NCI-H510A (cell line): ENCODE results near the gene TEX54.
"Not testable (repeated sequence)": the region's sequence is repeated elsewhere in the genome, so short reads cannot be mapped to it uniquely, and the experiment has no call there.

ENCODE experiments used
- DNase-seq: peaks from one replicate; lab custom pipeline; 2025; lab: John Stamatoyannopoulos, UW

Gene TEX54

GRCh38 chr11:62832336-62833234 is at the start of gene TEX54:
TEX54 (minus strand) TSS chr11:62832841.
- DNase-seq: no peak

- no peak for DNase-seq
These were observed 49.7 kb upstream of the TEX54 start for GRCh38 chr11:62882431-62882749.

- peak; percentile 85 for DNase-seq
These were observed 49.2 kb upstream of the TEX54 start for GRCh38 chr11:62881579-62882430.

- DNase-seq: peak; percentile 85
These were observed 48.4 kb upstream of the TEX54 start, which contains the start of gene SLC3A2 for GRCh38 chr11:62880803-62881578. SLC3A2 (plus strand) TSS chr11:62880896; CDS start chr11:62881024, 128 bp downstream.

GRCh38 chr11:62880231-62880802 is 47.7 kb upstream of the TEX54 start:
- DNase-seq: no peak

- DNase-seq: no peak
These were observed 46.8 kb upstream of the TEX54 start for GRCh38 chr11:62879235-62879978.

GRCh38 chr11:62876712-62877111 is 44.1 kb upstream of the TEX54 start:
- no peak for DNase-seq

- no peak for DNase-seq
These were observed 43.2 kb upstream of the TEX54 start for GRCh38 chr11:62875698-62876478.

GRCh38 chr11:62874851-62875250 is 42.2 kb upstream of the TEX54 start:
- DNase-seq: no peak

GRCh38 chr11:62865635-62866034 is 33.0 kb upstream of the TEX54 start:
- DNase-seq: no peak

GRCh38 chr11:62863687-62864335 is 31.2 kb upstream of the TEX54 start:
- DNase-seq: no peak

- DNase-seq: not testable (repeated sequence)
These were observed 29.0 kb upstream of the TEX54 start for GRCh38 chr11:62861564-62862192.

- DNase-seq: no peak
These were observed 28.4 kb upstream of the TEX54 start for GRCh38 chr11:62860835-62861563.

GRCh38 chr11:62859281-62859703 is 26.7 kb upstream of the TEX54 start:
- not testable (repeated sequence) for DNase-seq

- no peak for DNase-seq
These were observed 25.6 kb upstream of the TEX54 start for GRCh38 chr11:62858201-62858600.

GRCh38 chr11:62857541-62857982 is 24.9 kb upstream of the TEX54 start:
- DNase-seq: no peak

GRCh38 chr11:62856333-62856895 is 23.8 kb upstream of the TEX54 start:
- DNase-seq: no peak
